ENCODE data around the gene ADAM10. TPM values are rescaled to one million over a fixed set of nuclear protein-coding genes. Genes with fewer than 3 reads are reported as not detected.
"Not testable (repeated sequence)": the region's sequence is repeated elsewhere in the genome, so short reads cannot be mapped to it uniquely, and the experiment has no call there.

Gene ADAM10
- total RNA-seq, 1 donor: 98.9 TPM

DNA sequence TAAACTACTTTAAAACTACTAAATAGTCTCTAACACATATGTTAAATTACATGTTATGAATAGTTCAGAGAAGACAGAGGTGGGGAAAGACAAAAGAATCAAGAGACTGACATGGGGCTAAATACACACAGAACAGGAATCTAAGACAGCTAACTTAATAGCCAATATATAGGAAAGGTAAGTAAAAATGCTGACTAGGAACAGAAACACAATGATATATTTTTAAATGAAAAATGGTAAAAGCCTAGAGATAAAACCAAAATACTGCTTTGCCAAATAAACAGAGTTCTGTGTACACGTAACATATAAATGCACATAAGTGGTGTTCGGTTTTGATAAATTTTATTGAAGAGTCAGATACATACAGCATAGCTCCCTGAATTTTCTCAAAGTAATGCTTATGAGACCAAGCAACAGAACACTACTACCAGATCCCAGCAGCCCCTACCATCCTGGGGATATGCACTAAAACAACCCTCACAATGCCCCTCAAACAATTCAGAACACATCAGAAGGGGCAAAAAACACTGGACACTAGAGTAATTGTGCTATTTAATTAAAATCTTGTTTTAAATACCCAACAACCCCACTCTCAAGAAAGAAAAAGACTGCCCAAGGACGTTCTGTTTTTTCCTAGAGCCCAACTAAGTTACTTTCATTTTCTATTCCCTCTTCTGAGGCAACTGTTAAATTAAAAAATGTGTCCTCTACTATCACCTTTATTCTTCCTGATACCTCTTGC is 121.1 kb downstream of the ADAM10 start:
- DNase-seq (ENCODE audit: low read depth): peak; percentile 36
- H3K4me3 ChIP-seq (ENCODE audit: low read depth, low read length): peak overlapping the region; percentile 58
- TF ChIP-seq, protein P1, sequence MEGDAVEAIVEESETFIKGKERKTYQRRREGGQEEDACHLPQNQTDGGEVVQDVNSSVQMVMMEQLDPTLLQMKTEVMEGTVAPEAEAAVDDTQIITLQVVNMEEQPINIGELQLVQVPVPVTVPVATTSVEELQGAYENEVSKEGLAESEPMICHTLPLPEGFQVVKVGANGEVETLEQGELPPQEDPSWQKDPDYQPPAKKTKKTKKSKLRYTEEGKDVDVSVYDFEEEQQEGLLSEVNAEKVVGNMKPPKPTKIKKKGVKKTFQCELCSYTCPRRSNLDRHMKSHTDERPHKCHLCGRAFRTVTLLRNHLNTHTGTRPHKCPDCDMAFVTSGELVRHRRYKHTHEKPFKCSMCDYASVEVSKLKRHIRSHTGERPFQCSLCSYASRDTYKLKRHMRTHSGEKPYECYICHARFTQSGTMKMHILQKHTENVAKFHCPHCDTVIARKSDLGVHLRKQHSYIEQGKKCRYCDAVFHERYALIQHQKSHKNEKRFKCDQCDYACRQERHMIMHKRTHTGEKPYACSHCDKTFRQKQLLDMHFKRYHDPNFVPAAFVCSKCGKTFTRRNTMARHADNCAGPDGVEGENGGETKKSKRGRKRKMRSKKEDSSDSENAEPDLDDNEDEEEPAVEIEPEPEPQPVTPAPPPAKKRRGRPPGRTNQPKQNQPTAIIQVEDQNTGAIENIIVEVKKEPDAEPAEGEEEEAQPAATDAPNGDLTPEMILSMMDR (IDR thresholded peaks at IDR 0.05; ENCODE audit: insufficient read depth, low read length): no peak

DNA sequence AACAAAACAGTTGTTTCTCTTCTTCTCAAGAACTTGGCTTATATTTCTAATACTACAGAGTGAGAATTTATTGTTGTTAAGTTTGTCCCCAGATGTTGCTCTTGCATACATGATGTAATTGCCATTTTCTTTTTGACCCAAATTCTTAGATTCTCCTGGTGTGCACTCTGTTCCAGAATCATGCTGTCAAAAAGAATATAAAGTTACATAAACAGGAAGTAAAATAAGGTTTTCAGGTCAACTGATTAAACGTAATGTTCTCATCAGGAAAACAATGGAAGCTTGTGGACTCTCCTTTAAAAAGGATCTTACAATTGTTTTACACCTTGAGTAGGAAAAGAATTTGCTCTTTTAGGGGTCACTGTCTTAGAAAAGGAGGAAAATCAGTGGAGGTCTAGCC is 121.8 kb downstream of the ADAM10 start:
- H3K4me3 ChIP-seq (ENCODE audit: low read depth, low read length): no peak overlapping the region
- TF ChIP-seq, protein P1 (IDR thresholded peaks at IDR 0.05; ENCODE audit: insufficient read depth, low read length): no peak
- DNase-seq (ENCODE audit: low read depth): peak; percentile 5

- no peak for DNase-seq (ENCODE audit: low read depth)
- TF ChIP-seq, protein P1 (IDR thresholded peaks at IDR 0.05; ENCODE audit: insufficient read depth, low read length): no peak
- no peak overlapping the region for H3K4me3 ChIP-seq (ENCODE audit: low read depth, low read length)
Observed at GRCh38 chr15:58627046-58627445, 122.5 kb downstream of the ADAM10 start.

- H3K4me3 ChIP-seq (ENCODE audit: low read depth, low read length): no peak overlapping the region
- TF ChIP-seq, protein P1 (IDR thresholded peaks at IDR 0.05; ENCODE audit: insufficient read depth, low read length): no peak
- DNase-seq (ENCODE audit: low read depth): no peak
Observed at GRCh38 chr15:58626378-58626777, 123.1 kb downstream of the ADAM10 start.

GRCh38 chr15:58622877-58623276 is 126.6 kb downstream of the ADAM10 start:
- no peak for DNase-seq (ENCODE audit: low read depth)
- TF ChIP-seq, protein P1 (IDR thresholded peaks at IDR 0.05; ENCODE audit: insufficient read depth, low read length): no peak
- no peak overlapping the region for H3K4me3 ChIP-seq (ENCODE audit: low read depth, low read length)

- not testable (repeated sequence) for H3K4me3 ChIP-seq (ENCODE audit: low read depth, low read length); DNase-seq (ENCODE audit: low read depth)
Observed at GRCh38 chr15:58620268-58620667, 129.2 kb downstream of the ADAM10 start.

DNA sequence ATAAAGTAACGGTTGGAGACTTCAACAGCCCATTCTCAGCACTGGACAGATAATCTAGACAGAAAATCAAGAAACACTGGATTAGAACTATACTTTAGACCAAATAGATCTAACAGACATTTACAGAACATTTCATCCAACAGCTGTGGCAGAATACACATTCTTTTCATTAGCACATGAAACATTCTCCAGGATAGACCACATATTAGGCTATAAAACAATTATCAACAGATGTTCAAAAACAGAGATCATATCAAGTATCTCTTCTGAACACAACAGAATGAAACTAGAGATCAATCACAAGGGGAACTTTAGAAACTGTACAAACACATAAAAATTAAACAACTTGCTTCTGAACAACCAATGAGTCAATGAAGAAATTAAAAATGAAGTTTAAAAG is 133.3 kb downstream of the ADAM10 start:
- no peak for DNase-seq (ENCODE audit: low read depth)
- TF ChIP-seq, protein P1 (IDR thresholded peaks at IDR 0.05; ENCODE audit: insufficient read depth, low read length): no peak
- no peak overlapping the region for H3K4me3 ChIP-seq (ENCODE audit: low read depth, low read length)
